ENCODE measurements around the gene SMG6.

GRCh38 chr17:2299136-2299535, 4.4 kb downstream of the SMG6 start:
- TF ChIP-seq CTCF (IDR thresholded peaks at IDR 0.05), result no peak
- no peak for TF ChIP-seq ZFX (IDR thresholded peaks at IDR 0.05; ENCODE audit: borderline replicate concordance)

Measured in 22Rv1 (cell line).